ENCODE data around the gene ATXN7L1. TPM values are rescaled to one million over a fixed set of nuclear protein-coding genes. Genes with fewer than 3 reads are reported as not detected.

ATXN7L1 gene
- polyA plus RNA-seq, 1 experiment = 2.7 TPM

GRCh38 chr7:105831302-105831620, 45.1 kb downstream of the ATXN7L1 start:
- TF ChIP-seq CTCF (IDR thresholded peaks at IDR 0.05; ENCODE audit: insufficient read depth, low read depth, low read length) = no peak
- Histone ChIP-seq H3K4me3 (ENCODE audit: low read depth, low read length) (no peak overlapping the region), H3K27me3 (ENCODE audit: control insufficient read depth, insufficient read depth, low read length) (no peaks in the 10 kb centered on the region), H3K36me3 (ENCODE audit: control insufficient read depth, insufficient read depth, low read length) (no peaks in the 10 kb centered on the region)
- no peak for DNase-seq (ENCODE audit: low read depth)
- ChIA-PET CTCF (interaction anchor here (0.6 to 1.6 kb wide), 8 partner anchors 12 to 225 kb away, joined by 3 to 5 read pairs (median 3); partner anchors contain the start of gene ATXN7L1), POLR2A (no interaction called here)

GRCh38 chr7:105830405-105831301, 45.7 kb downstream of the ATXN7L1 start:
- no peaks in the 10 kb centered on the region for H3K27me3 ChIP-seq (ENCODE audit: control insufficient read depth, insufficient read depth, low read length)
- ChIA-PET CTCF (interaction anchor here (0.6 to 1.6 kb wide), 7 partner anchors 13 to 226 kb away, joined by 3 to 5 read pairs (median 3); partner anchors contain the start of gene ATXN7L1), POLR2A (no interaction called here)
- no peak for TF ChIP-seq CTCF (IDR thresholded peaks at IDR 0.05; ENCODE audit: insufficient read depth, low read depth, low read length)
- no peaks in the 10 kb centered on the region for H3K36me3 ChIP-seq (ENCODE audit: control insufficient read depth, insufficient read depth, low read length)
- no peak overlapping the region for H3K4me3 ChIP-seq (ENCODE audit: low read depth, low read length)
- peak; percentile 97 for DNase-seq (ENCODE audit: low read depth)

DNA sequence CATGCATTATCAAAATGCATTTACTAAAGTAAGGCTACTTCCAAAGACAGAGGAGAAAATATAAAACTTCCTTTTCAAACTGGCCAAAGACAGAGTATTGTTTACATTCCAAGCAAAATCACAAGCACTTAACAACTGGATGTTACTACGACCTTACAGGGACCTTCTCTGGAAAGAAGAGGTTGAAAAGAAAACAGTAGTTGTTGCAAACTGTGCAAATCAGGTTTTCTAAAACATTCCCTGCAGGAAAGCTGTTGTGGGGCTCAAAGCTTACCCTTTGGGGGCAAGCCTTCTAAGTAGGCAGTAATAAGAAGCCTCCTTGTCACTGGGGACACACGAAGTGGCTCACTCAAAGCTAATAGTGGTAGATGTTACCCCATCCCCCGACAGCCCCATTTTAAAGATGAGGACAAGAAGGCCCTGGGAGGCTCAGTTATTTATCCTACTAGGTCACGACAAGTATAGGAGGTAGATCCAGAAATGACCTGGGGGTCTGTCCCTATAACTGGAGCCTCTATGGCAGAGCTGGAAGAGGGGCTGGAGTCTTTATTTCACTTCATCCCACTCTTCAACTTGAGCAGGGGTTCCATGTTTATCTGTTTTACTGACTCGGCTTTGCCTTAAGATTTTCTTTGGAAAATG, 46.6 kb downstream of the ATXN7L1 start:
- no peaks in the 10 kb centered on the region for H3K27me3 ChIP-seq (ENCODE audit: control insufficient read depth, insufficient read depth, low read length)
- POLR2A ChIA-PET = no interaction called here
- no peak for DNase-seq (ENCODE audit: low read depth)
- no peaks in the 10 kb centered on the region for H3K36me3 ChIP-seq (ENCODE audit: control insufficient read depth, insufficient read depth, low read length)
- CTCF ChIA-PET = interaction anchor here (1.3 to 1.6 kb wide), 3 partner anchors 47 to 213 kb away, joined by 4 read pairs; partner anchors contain the start of gene ATXN7L1
- TF ChIP-seq CTCF (IDR thresholded peaks at IDR 0.05; ENCODE audit: insufficient read depth, low read depth, low read length) = no peak
- H3K4me3 ChIP-seq (ENCODE audit: low read depth, low read length) = no peak overlapping the region

- Histone ChIP-seq H3K27me3 (ENCODE audit: control insufficient read depth, insufficient read depth, low read length) (no peaks in the 10 kb centered on the region), H3K36me3 (ENCODE audit: control insufficient read depth, insufficient read depth, low read length) (no peaks in the 10 kb centered on the region), H3K4me3 (ENCODE audit: low read depth, low read length) (no peak overlapping the region)
- no peak for DNase-seq (ENCODE audit: low read depth)
- no peak for TF ChIP-seq CTCF (IDR thresholded peaks at IDR 0.05; ENCODE audit: insufficient read depth, low read depth, low read length)
- CTCF ChIA-PET = interaction anchor here (1.3 kb wide), 1 partner anchor 215 kb away, joined by 4 read pairs; no protein-coding TSS in a partner anchor
- POLR2A ChIA-PET = interaction anchor here (0.6 kb wide), 1 partner anchor 984 kb away, joined by 3 read pairs; no protein-coding TSS in a partner anchor
These were observed 48.3 kb downstream of the ATXN7L1 start for GRCh38 chr7:105828141-105828540.

Data from BJ (cell line).